ENCODE measurements around the gene TSEN54. TPM values are rescaled to one million over a fixed set of nuclear protein-coding genes. Genes with fewer than 3 reads are reported as not detected.

The TSEN54 gene
- total RNA-seq, 1 experiment from 2014 or later, result 53.3 TPM

DNA sequence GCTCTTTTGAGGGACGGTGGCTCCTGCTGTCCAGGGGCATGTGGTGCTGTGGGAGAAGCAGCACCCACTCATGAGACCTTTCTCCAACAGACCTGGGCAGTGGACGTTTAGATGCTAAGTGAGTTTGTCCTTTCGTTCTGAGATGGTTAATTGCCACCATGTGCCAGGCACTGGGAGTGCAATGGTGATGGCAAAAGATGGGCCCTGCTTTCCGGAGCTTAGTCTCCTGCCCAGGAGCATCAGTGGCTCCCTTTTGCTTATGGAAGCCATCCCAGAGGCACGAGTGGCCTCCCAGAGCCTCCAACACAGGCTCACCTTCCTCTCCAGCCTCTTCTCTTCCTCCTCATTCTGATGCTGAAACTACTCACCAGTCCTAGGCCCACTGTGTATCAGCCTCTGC is 29.4 kb upstream of the TSEN54 start:
- DNase-seq (ENCODE audit: low read depth), result no peak
- in situ Hi-C loops (cut with HindIII; ENCODE audit: low pct_unique_long_range_greater_than_20kb, low sequenced_read_pairs), result no loop called here

DNA sequence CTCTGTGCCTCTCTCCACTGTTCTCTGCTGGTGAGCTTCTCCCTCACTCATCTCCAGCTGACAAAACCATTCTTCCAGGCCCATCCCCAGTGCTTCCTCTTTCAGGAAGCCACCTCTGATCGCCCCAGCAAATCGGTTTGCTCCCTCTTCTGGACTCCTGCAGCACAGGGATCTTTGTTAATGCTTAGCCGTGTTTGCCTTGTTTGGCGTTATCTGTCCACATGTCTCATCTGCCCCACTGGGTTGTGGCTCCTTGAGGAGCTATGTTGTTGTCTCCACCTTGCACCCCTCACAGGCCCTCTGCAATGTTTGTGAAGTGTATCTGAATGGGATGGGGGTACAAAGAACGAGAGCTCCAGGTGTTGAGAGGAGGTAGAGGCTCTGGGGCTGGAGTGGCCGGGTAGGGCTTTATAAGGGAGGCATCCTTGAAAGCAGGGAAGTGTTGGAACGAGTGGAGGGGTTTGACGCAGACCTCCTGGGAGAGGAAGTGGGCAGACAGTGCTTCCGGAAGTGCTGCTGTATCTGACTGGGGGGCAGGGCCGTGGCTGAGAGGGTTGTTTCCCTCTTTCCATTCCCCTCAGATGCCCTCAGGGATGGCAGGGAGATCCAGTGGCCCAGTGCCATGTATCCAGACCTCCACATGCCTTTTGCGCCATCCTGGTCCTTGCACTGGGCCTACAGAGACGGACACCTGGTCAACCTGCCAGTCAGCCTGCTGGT is 28.8 kb upstream of the TSEN54 start:
- in situ Hi-C loops (cut with HindIII; ENCODE audit: low pct_unique_long_range_greater_than_20kb, low sequenced_read_pairs), result no loop called here
- no peak for DNase-seq (ENCODE audit: low read depth)

DNA sequence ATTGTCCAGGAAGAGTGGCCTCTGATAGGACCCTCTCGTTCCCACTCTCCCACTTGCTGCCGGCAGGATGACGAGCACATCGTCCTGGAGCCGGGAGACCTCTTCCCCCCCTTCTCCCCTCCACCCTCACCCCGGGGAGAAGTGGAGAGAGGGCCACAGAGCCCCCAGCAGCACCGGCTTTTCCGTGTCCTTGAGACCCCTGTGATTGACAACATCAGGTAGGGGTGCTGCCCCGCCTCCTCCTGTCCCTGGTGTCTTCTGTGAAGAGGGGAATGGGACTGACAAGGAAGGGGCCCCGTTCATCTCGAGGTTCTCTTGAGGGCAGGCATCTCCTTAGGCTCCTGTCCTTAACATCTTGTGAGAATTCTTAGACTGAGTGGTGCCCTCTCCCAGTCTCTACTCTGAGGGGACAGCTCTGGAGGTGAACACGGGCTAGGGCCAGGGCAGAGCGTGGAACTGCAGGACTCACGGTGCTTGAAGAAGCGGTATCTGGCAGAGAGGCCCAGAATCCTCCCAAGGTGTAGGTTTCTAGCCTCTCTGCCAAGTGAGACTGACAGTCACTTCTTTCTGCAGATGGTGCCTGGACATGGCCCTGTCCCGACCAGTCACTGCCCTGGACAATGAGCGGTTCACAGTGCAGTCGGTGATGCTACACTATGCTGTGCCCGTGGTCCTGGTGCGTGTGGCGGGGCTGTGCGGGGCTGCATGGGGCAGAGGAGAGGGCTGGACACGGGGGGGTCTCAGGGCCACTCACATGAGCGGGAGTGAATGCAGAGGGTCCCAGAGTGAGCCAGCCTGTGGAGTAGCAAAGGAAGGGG is 27.4 kb upstream of the TSEN54 start:
- in situ Hi-C loops (cut with HindIII; ENCODE audit: low pct_unique_long_range_greater_than_20kb, low sequenced_read_pairs), result no loop called here
- no peak for DNase-seq (ENCODE audit: low read depth)

DNA sequence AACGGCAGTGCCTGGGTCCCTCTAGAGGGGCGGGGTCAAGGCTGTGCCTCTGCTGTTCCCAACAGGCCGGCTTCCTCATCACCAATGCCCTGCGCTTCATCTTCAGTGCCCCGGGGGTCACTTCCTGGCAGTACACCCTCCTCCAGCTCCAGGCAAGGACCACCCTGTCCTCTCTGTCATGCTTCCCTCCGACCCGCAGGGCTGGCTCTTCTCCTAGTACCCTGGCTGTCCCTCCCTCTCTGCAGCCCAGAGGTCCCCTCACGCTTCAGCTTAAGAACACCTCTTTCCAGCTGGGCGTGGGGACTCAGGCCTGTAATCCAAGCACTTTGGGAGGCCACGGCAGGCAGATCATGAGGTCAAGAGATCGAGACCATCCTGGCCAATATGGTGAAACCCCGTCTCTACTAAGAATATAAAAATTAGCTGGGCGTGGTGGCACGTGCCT is 26.8 kb upstream of the TSEN54 start:
- in situ Hi-C loops (cut with HindIII; ENCODE audit: low pct_unique_long_range_greater_than_20kb, low sequenced_read_pairs), result no loop called here
- no peak for DNase-seq (ENCODE audit: low read depth)

DNA sequence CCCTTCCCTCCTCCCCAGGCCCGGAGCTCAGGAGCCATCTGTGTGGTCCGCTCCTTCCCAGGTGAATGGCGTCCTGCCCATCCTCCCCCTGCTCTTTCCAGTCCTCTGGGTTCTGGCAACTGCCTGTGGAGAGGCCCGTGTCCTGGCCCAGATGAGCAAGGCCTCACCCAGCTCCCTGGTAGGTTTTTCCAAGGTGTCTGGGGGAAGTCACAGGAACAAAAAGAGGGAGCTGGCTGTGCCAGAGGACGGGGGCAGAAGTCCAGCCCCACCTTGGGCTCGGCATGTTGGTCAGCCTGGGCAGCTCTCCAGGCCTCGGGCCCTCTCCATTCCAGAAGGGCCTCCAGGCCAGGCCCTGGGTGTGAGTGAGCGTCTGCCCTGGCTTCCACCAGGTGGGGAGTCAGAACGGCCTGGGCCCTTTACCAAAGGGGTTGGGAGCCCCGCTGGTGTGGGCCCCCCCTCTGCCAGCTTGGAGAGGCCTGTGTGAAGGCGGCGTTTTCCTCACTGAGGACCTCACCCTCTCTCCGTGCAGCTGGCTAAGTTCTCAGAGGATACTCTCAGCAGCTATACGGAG is 26.1 kb upstream of the TSEN54 start:
- in situ Hi-C loops (cut with HindIII; ENCODE audit: low pct_unique_long_range_greater_than_20kb, low sequenced_read_pairs), result no loop called here
- DNase-seq (ENCODE audit: low read depth), result no peak

DNA sequence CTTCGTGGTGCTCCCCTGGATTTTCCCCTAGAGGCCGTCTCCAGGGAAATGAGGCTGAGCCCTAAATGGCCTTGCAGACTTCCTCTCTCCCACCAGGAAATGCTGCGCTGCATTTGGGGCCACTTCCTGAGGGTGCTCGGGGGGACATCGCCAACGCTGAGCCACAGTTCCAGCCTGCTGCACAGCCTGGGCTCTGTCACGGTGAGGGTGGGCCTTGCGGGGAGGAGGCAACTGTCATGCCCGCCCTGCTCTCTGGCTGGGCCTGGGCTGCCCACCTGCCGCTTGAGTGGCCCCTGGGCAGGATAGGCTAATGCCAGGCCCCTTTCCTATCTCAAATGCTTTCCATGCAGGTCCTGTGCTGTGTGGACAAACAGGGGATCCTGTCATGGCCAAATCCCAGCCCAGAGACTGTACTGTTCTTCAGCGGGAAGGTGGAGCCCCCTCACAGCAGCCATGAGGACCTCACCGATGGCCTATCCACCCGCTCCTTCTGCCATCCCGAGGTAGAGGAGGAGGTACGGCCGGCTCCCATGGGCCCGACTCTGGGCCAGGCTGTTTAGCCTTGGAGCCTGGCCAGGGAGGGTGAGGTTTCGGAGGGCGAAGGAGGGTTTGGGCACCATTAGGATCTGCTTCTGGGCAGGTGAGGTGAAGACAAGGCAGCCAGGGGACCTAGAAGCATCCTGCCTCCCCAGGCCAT is 25.2 kb upstream of the TSEN54 start:
- no peak for DNase-seq (ENCODE audit: low read depth)
- in situ Hi-C loops (cut with HindIII; ENCODE audit: low pct_unique_long_range_greater_than_20kb, low sequenced_read_pairs), result no loop called here

DNA sequence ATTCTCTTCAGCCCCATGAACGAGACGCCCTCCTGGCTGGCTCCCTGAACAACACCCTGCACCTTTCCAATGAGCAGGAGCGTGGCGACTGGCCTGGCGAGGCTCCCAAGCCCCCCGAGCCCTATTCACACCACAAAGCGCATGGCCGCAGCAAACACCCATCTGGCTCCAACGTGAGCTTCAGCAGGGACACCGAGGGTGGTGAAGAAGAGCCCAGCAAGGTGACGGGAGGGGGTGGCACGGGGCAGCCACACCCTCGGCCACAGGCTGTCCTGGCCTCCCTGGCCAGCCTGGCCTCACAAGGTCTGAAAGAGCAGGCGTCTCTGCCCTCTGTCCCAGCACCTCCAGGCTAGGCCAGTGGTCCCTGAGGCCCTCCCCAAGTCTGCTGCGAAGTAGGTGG is 24.6 kb upstream of the TSEN54 start:
- in situ Hi-C loops (cut with HindIII; ENCODE audit: low pct_unique_long_range_greater_than_20kb, low sequenced_read_pairs), result no loop called here
- DNase-seq (ENCODE audit: low read depth), result no peak

DNA sequence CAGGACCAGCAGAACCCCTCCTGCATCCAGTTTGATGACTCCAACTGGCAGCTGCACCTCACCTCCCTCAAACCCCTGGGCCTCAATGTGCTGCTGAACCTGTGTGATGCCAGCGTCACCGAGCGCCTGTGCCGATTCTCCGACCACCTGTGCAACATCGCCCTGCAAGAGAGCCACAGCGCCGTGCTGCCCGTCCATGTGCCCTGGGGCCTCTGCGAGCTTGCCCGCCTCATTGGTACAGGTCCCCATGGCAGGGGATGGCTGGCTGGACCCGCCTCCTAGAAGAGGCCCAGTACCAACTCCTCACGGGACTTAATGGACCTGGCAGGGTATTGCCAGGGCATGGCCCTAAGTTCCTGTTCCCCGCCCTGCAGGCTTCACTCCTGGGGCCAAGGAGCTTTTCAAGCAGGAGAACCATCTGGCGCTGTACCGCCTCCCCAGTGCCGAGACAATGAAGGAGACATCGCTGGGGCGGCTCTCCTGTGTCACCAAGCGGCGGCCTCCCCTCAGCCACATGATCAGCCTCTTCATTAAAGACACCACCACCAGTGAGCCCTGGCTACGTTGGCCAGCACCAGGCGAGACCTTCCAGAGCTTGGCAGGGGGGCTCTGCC is 23.7 kb upstream of the TSEN54 start:
- DNase-seq (ENCODE audit: low read depth), result no peak
- in situ Hi-C loops (cut with HindIII; ENCODE audit: low pct_unique_long_range_greater_than_20kb, low sequenced_read_pairs), result no loop called here

DNA sequence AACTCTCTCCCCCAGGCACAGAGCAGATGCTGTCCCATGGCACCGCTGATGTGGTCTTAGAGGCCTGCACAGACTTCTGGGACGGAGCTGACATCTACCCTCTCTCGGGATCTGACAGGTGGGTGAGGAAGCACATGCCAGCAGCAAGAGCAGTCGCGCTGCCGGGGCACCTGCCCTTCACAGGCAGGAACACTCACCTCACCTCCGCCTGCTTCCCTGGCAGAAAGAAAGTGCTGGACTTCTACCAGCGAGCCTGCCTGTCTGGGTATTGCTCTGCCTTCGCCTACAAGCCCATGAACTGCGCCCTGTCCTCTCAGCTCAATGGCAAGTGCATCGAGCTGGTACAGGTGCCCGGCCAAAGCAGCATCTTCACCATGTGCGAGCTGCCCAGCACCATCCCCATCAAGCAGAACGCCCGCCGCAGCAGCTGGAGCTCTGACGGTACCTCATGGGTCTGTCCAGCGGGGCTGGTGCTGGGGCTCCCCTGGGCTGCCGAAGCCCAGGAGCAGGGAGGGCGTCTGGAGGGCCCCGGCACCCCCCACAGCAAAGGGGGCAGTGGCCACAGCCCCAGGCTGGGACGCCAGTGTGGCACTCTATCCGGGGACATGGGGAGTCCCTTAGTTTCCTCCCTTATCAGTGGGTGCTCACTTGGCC is 22.7 kb upstream of the TSEN54 start:
- in situ Hi-C loops (cut with HindIII; ENCODE audit: low pct_unique_long_range_greater_than_20kb, low sequenced_read_pairs), result no loop called here

DNA sequence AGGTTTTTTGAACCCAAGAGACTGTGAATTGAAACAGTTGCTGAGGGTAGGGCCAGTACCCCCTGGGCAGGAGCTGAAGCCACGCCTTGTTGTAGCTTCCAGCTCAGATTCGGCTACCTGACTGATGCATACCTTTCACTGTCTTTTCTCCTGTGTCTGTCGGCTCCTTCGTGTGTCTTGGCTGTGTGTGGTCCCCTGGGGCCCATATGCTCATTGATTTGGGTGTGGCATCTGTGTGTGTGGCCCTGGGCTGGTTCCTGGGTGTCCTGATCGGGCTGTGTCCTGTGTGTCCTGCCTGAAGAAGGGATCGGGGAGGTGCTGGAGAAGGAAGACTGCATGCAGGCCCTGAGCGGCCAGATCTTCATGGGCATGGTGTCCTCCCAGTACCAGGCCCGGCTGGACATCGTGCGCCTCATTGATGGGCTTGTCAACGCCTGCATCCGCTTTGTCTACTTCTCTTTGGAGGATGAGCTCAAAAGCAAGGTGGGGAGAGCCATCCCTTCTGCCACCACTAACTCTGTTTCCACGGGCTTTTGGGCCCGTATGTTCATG is 21.9 kb upstream of the TSEN54 start:
- in situ Hi-C loops (cut with HindIII; ENCODE audit: low pct_unique_long_range_greater_than_20kb, low sequenced_read_pairs), result no loop called here

More for the DNA sequence above, 22.7 kb upstream of the TSEN54 start:
- no peak for DNase-seq (ENCODE audit: low read depth)

DNA sequence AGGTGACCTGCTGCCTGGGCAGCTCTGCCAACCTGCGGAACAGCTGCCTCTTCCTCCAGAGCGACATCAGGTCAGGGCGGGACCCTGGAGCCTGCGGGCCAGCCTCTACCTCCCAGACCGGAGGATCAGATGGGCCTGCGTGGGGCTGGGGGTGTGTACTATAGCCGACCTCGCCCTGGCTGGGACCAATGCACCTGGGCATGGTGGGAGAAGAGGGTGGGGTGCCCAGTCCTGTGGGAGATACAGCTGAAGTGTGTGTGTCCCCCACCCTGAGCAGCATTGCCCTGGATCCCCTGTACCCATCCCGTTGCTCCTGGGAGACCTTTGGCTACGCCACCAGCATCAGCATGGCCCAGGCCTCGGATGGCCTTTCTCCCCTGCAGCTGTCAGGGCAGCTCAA is 20.3 kb upstream of the TSEN54 start:
- in situ Hi-C loops (cut with HindIII; ENCODE audit: low pct_unique_long_range_greater_than_20kb, low sequenced_read_pairs), result no loop called here

More for the DNA sequence above, 21.9 kb upstream of the TSEN54 start:
- no peak for DNase-seq (ENCODE audit: low read depth)

DNA sequence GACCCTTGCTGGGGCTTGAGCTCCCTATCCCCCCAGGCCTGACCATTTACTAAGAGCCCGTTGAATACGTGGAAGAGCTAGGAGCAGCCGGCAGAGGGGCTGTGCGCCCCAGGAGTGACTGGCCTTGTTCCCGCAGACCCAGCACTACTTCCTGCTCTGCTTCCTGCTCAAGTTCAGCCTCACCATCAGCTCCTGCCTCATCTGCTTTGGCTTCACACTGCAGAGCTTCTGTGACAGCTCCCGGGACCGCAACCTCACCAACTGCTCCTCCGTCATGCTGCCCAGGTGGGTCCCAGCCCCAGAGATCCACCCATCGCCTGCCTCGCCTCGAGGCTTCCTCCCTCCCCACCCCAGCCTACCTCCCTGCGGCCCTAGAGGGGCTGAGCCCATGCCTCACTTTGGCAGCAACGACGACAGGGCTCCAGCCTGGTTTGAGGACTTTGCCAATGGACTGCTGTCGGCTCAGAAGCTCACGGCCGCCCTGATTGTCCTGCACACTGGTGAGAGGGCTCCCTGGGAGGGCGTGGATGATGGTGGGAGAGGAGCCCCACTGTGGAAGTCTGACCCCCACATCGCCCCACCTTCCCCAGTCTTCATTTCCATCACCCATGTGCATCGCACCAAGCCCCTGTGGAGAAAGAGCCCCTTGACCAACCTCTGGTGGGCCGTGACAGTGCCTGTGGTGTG is 18.1 kb upstream of the TSEN54 start:
- in situ Hi-C loops (cut with HindIII; ENCODE audit: low pct_unique_long_range_greater_than_20kb, low sequenced_read_pairs), result no loop called here
- DNase-seq (ENCODE audit: low read depth), result no peak

More for the DNA sequence above, 20.3 kb upstream of the TSEN54 start:
- DNase-seq (ENCODE audit: low read depth), result no peak

DNA sequence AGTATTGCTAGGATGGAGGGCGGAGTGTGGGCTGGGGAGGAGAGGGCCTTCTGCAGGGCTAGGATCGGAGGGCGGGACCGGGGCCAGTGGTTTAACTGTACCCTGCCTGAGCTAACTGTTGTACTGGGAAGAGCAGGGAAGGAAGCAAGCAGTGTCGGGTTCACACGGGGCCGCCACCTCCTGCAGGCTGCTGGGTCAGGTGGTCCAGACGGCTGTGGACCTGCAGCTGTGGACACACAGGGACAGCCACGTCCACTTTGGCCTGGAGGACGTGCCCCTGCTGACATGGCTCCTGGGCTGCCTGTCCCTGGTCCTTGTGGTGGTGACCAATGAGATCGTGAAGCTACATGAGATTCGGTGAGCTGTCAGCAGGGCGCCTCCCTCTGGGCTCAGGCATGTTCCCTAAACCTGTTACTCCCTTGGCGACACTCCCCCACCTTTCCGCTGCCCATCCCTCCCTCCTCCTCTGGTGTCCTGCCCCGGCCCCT is 17.6 kb upstream of the TSEN54 start:
- in situ Hi-C loops (cut with HindIII; ENCODE audit: low pct_unique_long_range_greater_than_20kb, low sequenced_read_pairs), result no loop called here
- DNase-seq (ENCODE audit: low read depth), result no peak

DNA sequence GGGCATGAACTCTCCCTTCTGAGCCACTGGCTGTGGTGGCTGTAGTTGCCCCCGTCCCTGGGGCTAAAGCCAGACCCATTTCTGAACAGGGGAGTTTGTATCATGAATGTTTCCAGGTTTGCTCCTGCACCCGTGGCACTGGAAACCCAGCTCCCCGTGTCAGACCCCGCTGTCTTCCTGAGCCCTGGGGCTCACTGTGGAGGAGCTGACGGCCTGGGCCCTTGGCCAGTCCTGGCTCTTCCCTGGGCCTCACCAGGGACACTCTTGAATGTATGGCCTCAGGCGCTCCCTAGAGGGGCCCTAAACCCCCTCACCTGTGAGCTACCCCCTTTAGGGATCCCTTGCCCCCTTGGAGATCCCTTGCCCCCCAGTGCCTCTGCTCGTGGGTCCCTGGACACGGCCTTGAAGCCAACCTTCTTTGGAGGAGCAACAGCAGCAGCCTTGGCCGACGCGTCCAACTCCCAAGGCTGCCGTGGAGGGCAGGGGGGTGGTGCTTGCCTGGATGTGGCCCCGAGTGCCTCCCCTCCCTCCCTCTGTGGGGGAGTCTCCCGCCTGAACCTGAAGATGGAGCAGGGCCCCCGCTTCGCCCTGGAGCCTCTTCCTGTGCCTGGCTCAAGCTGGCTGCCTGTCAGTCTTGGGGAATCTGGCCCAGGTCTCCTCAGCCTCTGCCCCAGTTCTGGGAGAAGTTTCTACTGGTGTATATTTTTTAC is 16.9 kb upstream of the TSEN54 start:
- in situ Hi-C loops (cut with HindIII; ENCODE audit: low pct_unique_long_range_greater_than_20kb, low sequenced_read_pairs), result no loop called here
- DNase-seq (ENCODE audit: low read depth), result no peak

DNA sequence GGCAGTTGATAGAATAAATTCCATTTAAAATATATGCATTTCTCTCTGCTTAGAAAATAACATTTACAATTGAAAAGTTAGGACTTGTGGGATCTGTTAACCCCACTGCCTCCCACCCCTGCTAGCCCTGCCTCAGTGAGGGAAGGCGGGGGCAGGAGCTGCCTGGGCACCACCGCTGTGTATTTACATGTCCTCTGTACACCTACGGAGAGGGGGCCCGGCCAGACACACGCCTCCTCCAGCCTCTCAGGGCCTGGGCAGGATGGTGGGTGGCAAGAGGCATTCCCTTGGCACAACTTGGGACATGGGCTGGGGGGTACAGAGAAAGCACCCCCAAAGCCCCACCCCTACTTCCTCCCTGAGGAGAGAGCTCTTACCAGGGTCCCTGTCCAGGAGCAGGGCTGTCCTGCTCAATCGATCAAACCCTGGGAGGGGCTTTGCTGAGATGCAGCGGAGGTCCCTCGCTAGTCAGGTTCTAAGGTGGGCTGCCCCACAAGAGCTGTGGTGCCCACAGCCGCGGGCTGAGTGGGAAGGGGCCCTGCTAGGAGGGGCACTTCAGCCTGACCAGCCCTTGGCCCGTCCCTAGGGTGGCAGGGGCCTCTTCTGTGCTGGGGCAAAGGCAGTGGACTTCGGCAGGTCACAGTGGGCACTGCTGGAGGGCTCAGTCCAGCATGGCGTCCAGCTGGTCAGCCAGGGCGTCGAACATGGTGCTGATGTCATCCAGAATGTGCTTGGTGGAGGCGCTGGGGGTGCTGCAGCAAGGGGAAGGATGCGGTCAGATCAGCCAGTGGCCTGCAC is 15.7 kb upstream of the TSEN54 start:
- DNase-seq (ENCODE audit: low read depth), result no peak
- in situ Hi-C loops (cut with HindIII; ENCODE audit: low pct_unique_long_range_greater_than_20kb, low sequenced_read_pairs), result no loop called here
